Smooth muscle cell (in vitro differentiated cells): Measurements from ENCODE around the gene FBXW9. TPM values are rescaled to one million over a fixed set of nuclear protein-coding genes. Genes with fewer than 3 reads are reported as not detected.

Source experiments
- DNase-seq: peaks from one replicate; lab custom pipeline; 2025; ENCODE audit not compliant: unreplicated experiment; lab: John Stamatoyannopoulos, UW
- H2AFZ ChIP-seq: fragments of 200-600 bp; sonication (generic); 2 replicates; pipeline ENCODE4 v1.6.0; 2016; ENCODE audit warnings: antibody characterized with exemption, low read depth, mild to moderate bottlenecking
- H3F3A ChIP-seq: fragments of 200-600 bp; sonication (generic); 2 replicates; pipeline ENCODE4 v1.6.0; 2017; ENCODE audit warnings: antibody characterized with exemption, low read depth
- H3K27ac ChIP-seq: fragments of 200-600 bp; sonication (generic); 2 replicates; pipeline ENCODE4 v1.5.1; 2016; ENCODE audit warnings: low read depth, mild to moderate bottlenecking
- H3K27me3 ChIP-seq: fragments of 200-600 bp; sonication (generic); 2 replicates; pipeline ENCODE4 v1.6.1; 2016; ENCODE audit warnings: low read depth, mild to moderate bottlenecking
- H3K36me3 ChIP-seq: fragments of 200-600 bp; sonication (generic); 2 replicates; pipeline ENCODE4 v1.5.1; 2016; ENCODE audit warnings: low read depth
- H3K4me1 ChIP-seq: fragments of 200-600 bp; sonication (generic); 2 replicates; pipeline ENCODE4 v1.5.1; 2016; ENCODE audit warnings: low read depth
- H3K4me2 ChIP-seq: fragments of 200-600 bp; sonication (generic); 2 replicates; pipeline ENCODE4 v1.6.0; 2016; ENCODE audit warnings: mild to moderate bottlenecking
- H3K4me3 ChIP-seq: fragments of 200-600 bp; sonication (generic); 2 replicates; pipeline ENCODE4 v1.5.1; 2016; ENCODE audit warnings: mild to moderate bottlenecking
- H3K79me2 ChIP-seq: fragments of 200-600 bp; sonication (generic); 2 replicates; pipeline ENCODE4 v1.6.0; 2016; ENCODE audit warnings: low read depth, mild to moderate bottlenecking
- H3K9ac ChIP-seq: fragments of 200-600 bp; sonication (generic); 2 replicates; pipeline ENCODE4 v1.6.0; 2016; ENCODE audit warnings: low read depth
- H3K9me3 ChIP-seq: fragments of 200-600 bp; sonication (generic); replicated peaks from 2 replicates; pipeline ENCODE4 v1.5.1; 2016; ENCODE audit warnings: low read depth
- H4K20me1 ChIP-seq: fragments of 200-600 bp; sonication (generic); 2 replicates; pipeline ENCODE4 v1.6.0; 2016; ENCODE audit warnings: low read depth
- WGBS: methylation state at CpG from one replicate; pipeline ENCODE4 v1.1.7; 2016; ENCODE audit warnings: low lambda C conversion rate; 5-methylcytosine and 5-hydroxymethylcytosine counted together
- polyA plus RNA-seq: library from polyadenylated mRNA; unstranded; fragments of >200 nt; fragmentation: Nextera tagmentation; extraction: Ambion mirVana; gene quantifications from 2 replicates; pipeline ENCODE4 v1.2.1, GENCODE V29; 2016
- total RNA-seq: library from RNA; depleted of rRNA; stranded (reverse); fragments of >200 nt; gene quantifications from 2 replicates; pipeline ENCODE4 v1.2.3, GENCODE V29; 2014
- TF ChIP-seq, protein P1 (sequence below): fragments of 200-600 bp; sonication (generic); IDR thresholded peaks from 2 replicates; pipeline ENCODE4 v1.5.1; 2017; ENCODE audit warnings: borderline replicate concordance, mild to moderate bottlenecking, antibody characterized with exemption; ENCODE audit not compliant: insufficient read depth, poor library complexity, severe bottlenecking

Gene FBXW9
- total and polyA plus RNA-seq, 2 experiments from 2014 or later = 9.1 to 17.3 TPM

GRCh38 chr19:12669270-12670158, 26.9 kb downstream of the FBXW9 start:
- H3K27me3 ChIP-seq = no peaks in the 10 kb centered on the region

DNA sequence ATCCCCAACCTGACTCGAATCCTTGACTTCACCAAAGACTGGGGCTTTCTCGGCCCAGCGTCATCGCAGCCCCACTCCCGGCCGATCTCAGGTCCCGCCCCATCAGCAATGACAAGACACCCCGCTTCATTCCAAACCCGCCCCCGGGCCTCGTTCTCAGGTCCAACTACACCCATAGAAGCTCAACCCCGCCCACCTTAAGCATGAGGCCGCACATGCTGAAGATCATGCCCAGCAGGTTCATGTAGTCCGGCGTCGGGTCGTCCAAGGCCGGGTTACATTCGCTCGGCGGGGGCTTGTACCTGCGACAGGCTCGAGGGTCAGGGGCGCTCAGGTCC, 27.5 kb downstream of the FBXW9 start:
- Histone ChIP-seq H3F3A (no peaks in the 10 kb centered on the region), H2AFZ (peak overlapping the region; percentile 83), H4K20me1 (no peaks in the 10 kb centered on the region), H3K27me3 (no peaks in the 10 kb centered on the region), H3K4me1 (peaks cover 13% of the 10 kb centered on the region), H3K79me2 (peaks cover 30% of the 10 kb centered on the region), H3K36me3 (no peaks in the 10 kb centered on the region), H3K9me3 (no peaks in the 10 kb centered on the region), H3K9ac (peak overlapping the region; percentile 93), H3K4me2 (peak overlapping the region; percentile 96), H3K27ac (peak overlapping the region; percentile 96), H3K4me3 (peak overlapping the region; percentile 65)
- 2% methylated on average over 22 of the region's 24 CpGs for WGBS
- TF ChIP-seq, protein P1, sequence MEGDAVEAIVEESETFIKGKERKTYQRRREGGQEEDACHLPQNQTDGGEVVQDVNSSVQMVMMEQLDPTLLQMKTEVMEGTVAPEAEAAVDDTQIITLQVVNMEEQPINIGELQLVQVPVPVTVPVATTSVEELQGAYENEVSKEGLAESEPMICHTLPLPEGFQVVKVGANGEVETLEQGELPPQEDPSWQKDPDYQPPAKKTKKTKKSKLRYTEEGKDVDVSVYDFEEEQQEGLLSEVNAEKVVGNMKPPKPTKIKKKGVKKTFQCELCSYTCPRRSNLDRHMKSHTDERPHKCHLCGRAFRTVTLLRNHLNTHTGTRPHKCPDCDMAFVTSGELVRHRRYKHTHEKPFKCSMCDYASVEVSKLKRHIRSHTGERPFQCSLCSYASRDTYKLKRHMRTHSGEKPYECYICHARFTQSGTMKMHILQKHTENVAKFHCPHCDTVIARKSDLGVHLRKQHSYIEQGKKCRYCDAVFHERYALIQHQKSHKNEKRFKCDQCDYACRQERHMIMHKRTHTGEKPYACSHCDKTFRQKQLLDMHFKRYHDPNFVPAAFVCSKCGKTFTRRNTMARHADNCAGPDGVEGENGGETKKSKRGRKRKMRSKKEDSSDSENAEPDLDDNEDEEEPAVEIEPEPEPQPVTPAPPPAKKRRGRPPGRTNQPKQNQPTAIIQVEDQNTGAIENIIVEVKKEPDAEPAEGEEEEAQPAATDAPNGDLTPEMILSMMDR = no peak
- DNase-seq = peak; percentile 55

More at GRCh38 chr19:12669270-12670158, 26.9 kb downstream of the FBXW9 start:
- no peaks in the 10 kb centered on the region for H3K36me3 ChIP-seq
- TF ChIP-seq, protein P1 = no peak
- H4K20me1 ChIP-seq = no peaks in the 10 kb centered on the region
- H3K4me1 ChIP-seq = peaks cover 13% of the 10 kb centered on the region
- peak overlapping the region; percentile 96 for H3K4me2 ChIP-seq
- peak; percentile 55 for DNase-seq
- peaks cover 30% of the 10 kb centered on the region for H3K79me2 ChIP-seq
- WGBS = 2% methylated on average over 64 of the region's 64 CpGs
- peak overlapping the region; percentile 93 for H3K9ac ChIP-seq
- H3K4me3 ChIP-seq = peak overlapping the region; percentile 65
- peak overlapping the region; percentile 96 for H3K27ac ChIP-seq
- H2AFZ ChIP-seq = peak overlapping the region; percentile 83
- no peaks in the 10 kb centered on the region for H3F3A ChIP-seq
- H3K9me3 ChIP-seq = no peaks in the 10 kb centered on the region

GRCh38 chr19:12668346-12668745, 28.1 kb downstream of the FBXW9 start:
- Histone ChIP-seq H3K79me2 (peaks cover 30% of the 10 kb centered on the region), H3K4me2 (peak overlapping the region; percentile 96), H3K4me3 (peak overlapping the region; percentile 65), H3K9ac (peak overlapping the region; percentile 93), H4K20me1 (no peaks in the 10 kb centered on the region), H3K27ac (peak overlapping the region; percentile 96), H3K27me3 (no peaks in the 10 kb centered on the region), H3K9me3 (no peaks in the 10 kb centered on the region), H2AFZ (no peak overlapping the region), H3F3A (no peaks in the 10 kb centered on the region), H3K36me3 (no peaks in the 10 kb centered on the region), H3K4me1 (peaks cover 13% of the 10 kb centered on the region)
- TF ChIP-seq, protein P1 = no peak
- 86% methylated on average over 8 of the region's 8 CpGs for WGBS
- DNase-seq = no peak
